ENCODE measurements around the gene AZIN2.
"Not testable (repeated sequence)": the region's sequence is repeated elsewhere in the genome, so short reads cannot be mapped to it uniquely, and the experiment has no call there.

Gene AZIN2

GRCh38 chr1:33060579-33061083 lies 20.3 kb upstream of the AZIN2 start:
- DNase-seq = peak; percentile 62

GRCh38 chr1:33061834-33062233 lies 19.1 kb upstream of the AZIN2 start:
- DNase-seq = no peak

GRCh38 chr1:33064284-33064683 lies 16.7 kb upstream of the AZIN2 start:
- DNase-seq = not testable (repeated sequence)

GRCh38 chr1:33065301-33065700 lies 15.7 kb upstream of the AZIN2 start:
- no peak for DNase-seq

GRCh38 chr1:33066477-33066876 lies 14.5 kb upstream of the AZIN2 start:
- DNase-seq = not testable (repeated sequence)

- not testable (repeated sequence) for DNase-seq
These were observed 12.8 kb upstream of the AZIN2 start for GRCh38 chr1:33068108-33068507.

GRCh38 chr1:33070628-33071027 lies 10.3 kb upstream of the AZIN2 start:
- DNase-seq = no peak

- DNase-seq = no peak
These were observed 8.2 kb upstream of the AZIN2 start for GRCh38 chr1:33072707-33073106.

GRCh38 chr1:33074193-33074945 lies 6.6 kb upstream of the AZIN2 start:
- DNase-seq = peak; percentile 42

GRCh38 chr1:33078030-33078591 lies 2.8 kb upstream of the AZIN2 start:
- no peak for DNase-seq

- DNase-seq = no peak
These were observed 580 bp upstream of the AZIN2 start for GRCh38 chr1:33080373-33080772.

- no peak for DNase-seq
These were observed 777 bp downstream of the AZIN2 start for GRCh38 chr1:33081554-33082305.

GRCh38 chr1:33082575-33083108 lies 1.7 kb downstream of the AZIN2 start:
- DNase-seq = no peak

- DNase-seq = no peak
These were observed 4.4 kb downstream of the AZIN2 start for GRCh38 chr1:33085332-33085731.

- peak; percentile 71 for DNase-seq
These were observed 5.5 kb downstream of the AZIN2 start for GRCh38 chr1:33086384-33086850.

- no peak for DNase-seq
These were observed 6.7 kb downstream of the AZIN2 start for GRCh38 chr1:33087677-33088076.

- peak; percentile 16 for DNase-seq
These were observed 7.4 kb downstream of the AZIN2 start for GRCh38 chr1:33088119-33088906.

- DNase-seq = no peak
These were observed 8.5 kb downstream of the AZIN2 start for GRCh38 chr1:33089457-33089856.

- no peak for DNase-seq
These were observed 11.5 kb downstream of the AZIN2 start for GRCh38 chr1:33092438-33092837.

GRCh38 chr1:33093004-33093403 lies 12.1 kb downstream of the AZIN2 start:
- DNase-seq = no peak

- DNase-seq = no peak
These were observed 13.5 kb downstream of the AZIN2 start for GRCh38 chr1:33094486-33094885.

GRCh38 chr1:33094971-33095604 lies 14.1 kb downstream of the AZIN2 start:
- DNase-seq = peak; percentile 20

Data from RPMI8226 (cell line).